PFSK-1 (cell line): ENCODE results near the gene OR6A2.

ENCODE experiments used
- POLR2AphosphoS5 ChIP-seq: IDR thresholded peaks from 2 replicates; pipeline ENCODE4 v1.6.1; 2012; ENCODE audit warnings: low read depth, mild to moderate bottlenecking, control low read depth, low read length, moderate library complexity
- REST ChIP-seq, 2 experiments: IDR thresholded peaks; 2 replicates each; pipeline versions ENCODE4 v1.6.1 to v1.8.0; 2011 to 2012; ENCODE audit warnings: low read depth in 2 of 2, low read length in 2 of 2, control low read depth in 1 of 2, inconsistent platforms in 1 of 2, mild to moderate bottlenecking in 1 of 2, moderate library complexity in 1 of 2; ENCODE audit not compliant: insufficient read depth in 1 of 2
- TAF1 ChIP-seq: IDR thresholded peaks from 2 replicates; pipeline ENCODE4 v1.6.1; 2012; ENCODE audit warnings: low read length, control low read depth, borderline replicate concordance; ENCODE audit not compliant: insufficient read depth

- TF ChIP-seq TAF1 = no peak
- no peak for TF ChIP-seq REST (IDR thresholded peaks at IDR 0.05; ENCODE audit: insufficient read depth in 1 of 2, low read depth in 2 of 2, low read length in 2 of 2)
- no peak for TF ChIP-seq POLR2AphosphoS5
Observed at GRCh38 chr11:6813656-6814055, 14.2 kb upstream of the OR6A2 start.
